HCT116 (cell line): ENCODE results near the gene EFEMP2. TPM values are rescaled to one million over a fixed set of nuclear protein-coding genes. Genes with fewer than 3 reads are reported as not detected.

Experiments
- ATAC-seq: fragments of 200-7000 bp; cut with Tn5 transposase; 2 replicates; pipeline ENCODE4 v1.9.1; 2020; ENCODE audit warnings: mild to moderate bottlenecking, moderate library complexity
- BruUV-seq: library from RNA; stranded (reverse); fragments of 400-500 nt; replicated peaks from 2 replicates; lab custom pipeline; 2021; lab: Mats Ljungman, UMichigan
- CTCF ChIA-PET: fragments of 300-600 bp; sonication (Branson Sonifier 250); formaldehyde crosslinking; loops from one replicate; lab custom pipeline; 2021; ENCODE audit warnings: antibody characterized with exemption; lab: Charles Lee
- POLR2A ChIA-PET: fragments of 300-600, 350-600 bp; sonication (Branson Sonifier 250); formaldehyde crosslinking; loops from one replicate; lab custom pipeline; 2021; ENCODE audit warnings: antibody characterized with exemption; lab: Charles Lee
- RAD21 ChIA-PET, 2 experiments: fragments of 300-600 bp; sonication (Branson Sonifier 250); formaldehyde crosslinking; loops; one replicate each; lab custom pipeline; 2023; ENCODE audit warnings: low total read pairs in 2 of 2; ENCODE audit not compliant: uncharacterized antibody in 2 of 2, unreplicated experiment in 2 of 2, low non-redundant PET in 1 of 2; lab: Charles Lee
- DNase-seq: peaks from one replicate; pipeline ENCODE4 v3.0.0-alpha.2; 2010; ENCODE audit warnings: low read depth, low spot score
- H2AFZ ChIP-seq: fragments of 200-600 bp; shearing (Covaris generic), sonication (generic); 2 replicates; pipeline ENCODE4 v1.6.1; 2017; ENCODE audit warnings: low read depth, mixed run types, mixed read lengths, antibody characterized with exemption, low read length; ENCODE audit not compliant: poor library complexity, severe bottlenecking
- H3K27ac ChIP-seq: 2 replicates; pipeline ENCODE4 v1.5.1; 2012; ENCODE audit warnings: low read depth, low read length
- H3K27me3 ChIP-seq: fragments of 200-600 bp; sonication (generic); 2 replicates; pipeline ENCODE4 v1.6.1; 2016; ENCODE audit warnings: mixed run types, low read length, mixed read lengths; ENCODE audit not compliant: insufficient read depth
- H3K36me3 ChIP-seq, 2 experiments: fragments of 200-500 bp in 1 of 2; fragments of 200-600 bp in 1 of 2; sonication (Bioruptor generic) in 1 of 2; sonication (generic) in 1 of 2; 2 replicates each; pipeline versions ENCODE4 v1.5.1 to v1.6.1; 2014 to 2016; ENCODE audit warnings: low read length in 2 of 2, inconsistent platforms in 1 of 2, mixed read lengths in 1 of 2, mixed run types in 1 of 2; ENCODE audit not compliant: insufficient read depth in 2 of 2, control insufficient read depth in 1 of 2
- H3K4me1 ChIP-seq, 2 experiments: fragments of 200-600 bp in 1 of 2; sonication (generic) in 1 of 2; 2 replicates each; pipeline versions ENCODE4 v1.5.1 to v1.6.1; 2012 to 2017; ENCODE audit warnings: low read length in 2 of 2, inconsistent platforms in 1 of 2, mild to moderate bottlenecking in 1 of 2, mixed read lengths in 1 of 2, mixed run types in 1 of 2, moderate library complexity in 1 of 2; ENCODE audit not compliant: insufficient read depth in 2 of 2, control insufficient read depth in 1 of 2
- H3K4me2 ChIP-seq: fragments of 200-600 bp; sonication (generic); 2 replicates; pipeline ENCODE4 v1.6.1; 2017; ENCODE audit warnings: mixed run types, low read length, mixed read lengths
- H3K4me3 ChIP-seq, 2 experiments: fragments of 200-600 bp in 1 of 2; sonication (generic) in 1 of 2; replicated peaks in 1 of 2; 2 replicates each; pipeline ENCODE4 v1.5.1; 2011 to 2016; ENCODE audit warnings: low read length in 2 of 2, control low read depth in 1 of 2, low read depth in 1 of 2, mild to moderate bottlenecking in 1 of 2, mixed read lengths in 1 of 2, mixed run types in 1 of 2
- H3K79me2 ChIP-seq: fragments of 200-600 bp; sonication (generic); 2 replicates; pipeline ENCODE4 v1.6.1; 2017; ENCODE audit warnings: mild to moderate bottlenecking, mixed run types, low read length, moderate library complexity, mixed read lengths; ENCODE audit not compliant: insufficient read depth
- H3K9ac ChIP-seq: fragments of 200-600 bp; sonication (generic); 2 replicates; pipeline ENCODE4 v1.6.1; 2016; ENCODE audit warnings: low read length, mixed read lengths
- H3K9me2 ChIP-seq: fragments of 200-600 bp; sonication (generic), shearing (Covaris generic); 2 replicates; pipeline ENCODE4 v1.6.1; 2017; ENCODE audit warnings: mixed run types, mild to moderate bottlenecking, moderate library complexity; ENCODE audit not compliant: insufficient read depth
- H3K9me3 ChIP-seq, 2 experiments: fragments of 200-500 bp in 1 of 2; fragments of 200-600 bp in 1 of 2; sonication (Bioruptor generic) in 1 of 2; sonication (generic) in 1 of 2; 2 replicates each; pipeline ENCODE4 v1.6.1; 2014 to 2017; ENCODE audit warnings: low read length in 2 of 2, mixed read lengths in 2 of 2, inconsistent platforms in 1 of 2, low read depth in 1 of 2, mild to moderate bottlenecking in 1 of 2, mixed run types in 1 of 2, moderate library complexity in 1 of 2; ENCODE audit not compliant: control insufficient read depth in 1 of 2, insufficient read depth in 1 of 2
- H4K20me1 ChIP-seq: fragments of 200-600 bp; sonication (generic), shearing (Covaris generic); 2 replicates; pipeline ENCODE4 v1.6.1; 2017; ENCODE audit warnings: mixed run types, mild to moderate bottlenecking, moderate library complexity; ENCODE audit not compliant: insufficient read depth
- ATF3 ChIP-seq: IDR thresholded peaks from 2 replicates; pipeline ENCODE4 v1.6.1; 2012
- EZH2phosphoT487 ChIP-seq: fragments of 200-600 bp; IDR thresholded peaks from 2 replicates; pipeline ENCODE4 v1.6.1; 2018; ENCODE audit warnings: antibody characterized with exemption, borderline replicate concordance
- FOSL1 ChIP-seq: IDR thresholded peaks from 2 replicates; pipeline ENCODE4 v1.6.1; 2012; ENCODE audit warnings: low read depth
- MAX ChIP-seq: IDR thresholded peaks from 2 replicates; pipeline ENCODE4 v1.6.1; 2012
- REST ChIP-seq: IDR thresholded peaks from 2 replicates; pipeline ENCODE4 v1.6.1; 2012; ENCODE audit warnings: low read depth
- SIN3A ChIP-seq: IDR thresholded peaks from 2 replicates; pipeline ENCODE4 v1.6.1; 2012; ENCODE audit warnings: low read depth
- ZBTB33 ChIP-seq: IDR thresholded peaks from 2 replicates; pipeline ENCODE4 v1.6.1; 2011; ENCODE audit warnings: mild to moderate bottlenecking, low read length, moderate library complexity; ENCODE audit not compliant: insufficient replicate concordance; ENCODE audit errors: extremely low read depth
- ZFX ChIP-seq: fragments of 450-650 bp; IDR thresholded peaks from 2 replicates; pipeline ENCODE4 v1.6.1; 2017
- intact Hi-C: fragments of 100-400 bp; cut with micrococcal nuclease; formaldehyde crosslinking; loops from 2 replicates; pipeline ENCODE4 v1.10.0; 2022
- total RNA-seq: library from RNA; stranded (reverse); gene quantifications from one replicate; pipeline ENCODE4 v1.2.1, GENCODE V29; 2021; ENCODE audit not compliant: unreplicated experiment

EFEMP2 gene
- total RNA-seq, 1 experiment from 2014 or later, result 8.4 TPM

- Histone ChIP-seq H3K9me2 (no peaks in the 10 kb centered on the region), H3K79me2 (peaks cover under 1% of the 10 kb centered on the region; the same call in 1 of the 2 replicates), H3K9me3 (no peaks in the 10 kb centered on the region), H3K4me2 (peak overlapping the region; percentile 54), H3K4me1 (peaks cover 46 to 96% of the 10 kb centered on the region in 2 experiments), H3K27me3 (no peaks in the 10 kb centered on the region), H3K4me3 (no peak overlapping the region), H3K9ac (0 out of 2 replicates have a peak overlapping the region, but pooled peaks have one; percentile 22), H4K20me1 (no peaks in the 10 kb centered on the region), H2AFZ (no peak overlapping the region), H3K27ac (no peak overlapping the region), H3K36me3 (no peaks in the 10 kb centered on the region)
- ChIA-PET RAD21 (no interaction called here), CTCF (interaction anchor here (1.0 to 1.1 kb wide), 2 partner anchors 15 to 22 kb away, joined by 3 to 4 read pairs; no protein-coding TSS in a partner anchor), POLR2A (interaction anchor here (1.8 to 10.9 kb wide), 4 partner anchors 9 to 16 kb away, joined by 6 to 124 read pairs (median 9); partner anchors contain the start of genes CCDC85B and FIBP)
- no TSS peak for BruUV-seq
- ATAC-seq, result no peak
- TF ChIP-seq REST (no peak), ZFX (no peak), SIN3A (no peak), ZBTB33 (no peak), EZH2phosphoT487 (no peak), ATF3 (no peak), MAX (no peak), FOSL1 (no peak)
- no peak for DNase-seq
- intact Hi-C loops, result no loop called here
These were observed 34.0 kb upstream of the EFEMP2 start for GRCh38 chr11:65906602-65907001.
